AG04449 (cell line): ENCODE measurements around the gene PAK5.

Experiments
- CTCF ChIA-PET: fragments of 350-600 bp; formaldehyde crosslinking; extraction: SDS; loops from one replicate; lab custom pipeline; 2021; ENCODE audit warnings: antibody characterized with exemption; lab: Yijun Ruan, JAX
- POLR2A ChIA-PET: fragments of 400-600, 350-600 bp; formaldehyde crosslinking; extraction: SDS; loops from one replicate; lab custom pipeline; 2020; ENCODE audit warnings: antibody characterized with exemption, inconsistent platforms; lab: Yijun Ruan, JAX
- DNase-seq: peaks from one replicate; pipeline ENCODE4 v3.0.0-alpha.2; 2010; ENCODE audit warnings: low read depth, low spot score
- H3K4me3 ChIP-seq: 2 replicates; pipeline ENCODE4 v1.5.1; 2011; ENCODE audit warnings: low read depth, mild to moderate bottlenecking, control low read depth, low read length
- TF ChIP-seq, protein P1 (sequence below): IDR thresholded peaks from one replicate; pipeline ENCODE4 v1.5.1; 2011; ENCODE audit warnings: mild to moderate bottlenecking, moderate library complexity, low read length, control low read depth, inconsistent platforms; ENCODE audit not compliant: insufficient read depth; ENCODE audit errors: missing control alignments

The PAK5 gene

DNA sequence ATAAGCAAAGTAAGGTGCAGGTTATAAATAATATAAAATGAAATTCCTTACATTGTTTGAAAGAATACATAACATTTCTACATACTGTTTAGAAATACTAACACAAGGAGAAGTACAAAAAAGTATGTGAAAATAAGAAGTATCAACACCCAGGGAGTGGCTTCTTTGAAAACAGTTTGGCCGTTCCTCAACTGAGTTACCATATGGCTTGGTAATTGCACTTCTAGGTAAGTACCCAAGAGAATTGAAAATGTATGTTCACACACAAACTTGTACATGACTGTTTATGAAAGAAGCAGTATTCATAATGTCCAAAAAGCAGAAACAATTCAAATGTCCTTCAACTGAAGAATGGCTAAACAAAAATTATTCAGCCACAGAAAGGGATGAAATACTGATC lies 30.7 kb downstream of the PAK5 start:
- POLR2A ChIA-PET, result no interaction called here
- DNase-seq, result no peak
- H3K4me3 ChIP-seq, result no peak overlapping the region
- TF ChIP-seq, protein P1, sequence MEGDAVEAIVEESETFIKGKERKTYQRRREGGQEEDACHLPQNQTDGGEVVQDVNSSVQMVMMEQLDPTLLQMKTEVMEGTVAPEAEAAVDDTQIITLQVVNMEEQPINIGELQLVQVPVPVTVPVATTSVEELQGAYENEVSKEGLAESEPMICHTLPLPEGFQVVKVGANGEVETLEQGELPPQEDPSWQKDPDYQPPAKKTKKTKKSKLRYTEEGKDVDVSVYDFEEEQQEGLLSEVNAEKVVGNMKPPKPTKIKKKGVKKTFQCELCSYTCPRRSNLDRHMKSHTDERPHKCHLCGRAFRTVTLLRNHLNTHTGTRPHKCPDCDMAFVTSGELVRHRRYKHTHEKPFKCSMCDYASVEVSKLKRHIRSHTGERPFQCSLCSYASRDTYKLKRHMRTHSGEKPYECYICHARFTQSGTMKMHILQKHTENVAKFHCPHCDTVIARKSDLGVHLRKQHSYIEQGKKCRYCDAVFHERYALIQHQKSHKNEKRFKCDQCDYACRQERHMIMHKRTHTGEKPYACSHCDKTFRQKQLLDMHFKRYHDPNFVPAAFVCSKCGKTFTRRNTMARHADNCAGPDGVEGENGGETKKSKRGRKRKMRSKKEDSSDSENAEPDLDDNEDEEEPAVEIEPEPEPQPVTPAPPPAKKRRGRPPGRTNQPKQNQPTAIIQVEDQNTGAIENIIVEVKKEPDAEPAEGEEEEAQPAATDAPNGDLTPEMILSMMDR, result no peak
- CTCF ChIA-PET, result no interaction called here

DNA sequence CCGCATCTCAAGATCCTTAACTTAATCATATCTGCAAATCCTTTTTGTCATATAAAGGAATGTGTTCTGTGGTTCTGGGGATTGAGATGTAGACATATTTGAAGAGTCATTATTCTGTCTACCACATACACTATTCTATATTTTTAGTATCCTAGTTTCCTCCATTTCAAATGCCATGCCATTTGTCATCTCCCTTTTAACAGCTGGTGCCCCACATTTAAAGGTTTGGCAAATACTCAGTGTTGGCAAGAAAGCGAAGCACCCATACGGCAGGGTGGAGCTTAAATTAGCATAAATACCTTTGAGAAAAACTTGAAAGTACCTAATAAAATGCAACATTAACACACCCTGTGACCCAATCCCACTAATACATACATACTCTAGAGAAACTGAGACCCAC lies 31.7 kb downstream of the PAK5 start:
- ChIA-PET CTCF (no interaction called here), POLR2A (no interaction called here)
- TF ChIP-seq, protein P1, result no peak
- DNase-seq, result no peak
- no peak overlapping the region for H3K4me3 ChIP-seq

DNA sequence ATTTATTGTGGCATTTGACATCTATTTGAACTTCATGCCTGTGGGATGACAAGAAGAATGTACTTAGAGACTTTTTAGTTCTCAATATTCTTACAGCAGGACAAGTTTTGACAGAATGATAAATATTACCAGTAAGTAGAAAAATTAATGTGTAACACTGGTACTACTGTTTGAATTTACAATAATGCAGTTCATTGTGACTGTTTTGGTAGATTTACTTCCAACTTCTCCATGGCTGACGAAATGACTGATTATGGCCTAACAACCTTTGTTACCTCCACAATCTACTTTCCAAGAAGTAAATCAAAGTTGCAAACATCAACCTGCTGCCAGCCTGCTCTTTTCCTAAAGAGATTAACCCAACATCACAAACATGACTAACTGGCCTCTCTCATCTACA lies 38.5 kb downstream of the PAK5 start:
- ChIA-PET CTCF (no interaction called here), POLR2A (no interaction called here)
- DNase-seq, result no peak
- TF ChIP-seq, protein P1, result no peak
- H3K4me3 ChIP-seq, result no peak overlapping the region

DNA sequence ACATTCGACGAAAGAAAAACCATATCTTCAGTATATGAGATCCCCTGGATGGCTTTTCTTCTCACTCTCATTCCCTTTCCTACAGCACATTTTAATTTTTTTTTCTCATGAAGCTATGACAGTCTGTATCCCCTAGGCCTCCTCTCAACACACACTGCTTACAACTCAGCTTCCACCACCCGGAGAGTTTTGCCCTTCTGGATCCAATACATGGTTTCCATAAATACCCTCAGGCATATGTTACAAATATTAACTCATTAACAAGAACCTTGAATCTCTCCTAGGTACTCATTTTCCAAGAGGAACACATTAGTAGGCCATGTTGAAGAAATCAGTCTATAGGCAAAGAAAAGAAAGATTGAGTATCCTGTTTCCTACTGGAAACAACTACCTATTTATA lies 44.0 kb downstream of the PAK5 start:
- CTCF ChIA-PET, result no interaction called here

DNA sequence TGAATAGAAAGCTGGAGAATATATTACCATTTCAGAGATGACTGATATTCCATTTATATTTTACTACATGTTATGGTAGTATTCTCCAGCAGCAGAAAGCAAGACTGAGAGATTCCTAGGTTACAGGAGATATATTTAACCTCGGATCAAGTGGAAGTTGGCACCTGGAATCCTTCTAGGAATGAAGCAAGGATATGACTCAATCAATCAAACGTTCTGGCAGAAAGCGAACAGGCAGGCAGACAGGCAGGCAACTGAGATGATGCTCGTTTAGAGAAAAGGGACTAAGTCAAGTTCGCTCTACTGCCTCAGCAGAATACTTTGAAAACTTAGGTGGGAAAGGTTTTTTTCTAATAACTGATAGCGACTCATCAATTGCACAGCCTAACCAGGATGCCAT lies 46.2 kb downstream of the PAK5 start:
- TF ChIP-seq, protein P1, result no peak
- ChIA-PET POLR2A (no interaction called here), CTCF (no interaction called here)
- DNase-seq, result no peak
- H3K4me3 ChIP-seq, result no peak overlapping the region

More for the DNA sequence above, 44.0 kb downstream of the PAK5 start:
- no peak overlapping the region for H3K4me3 ChIP-seq
- TF ChIP-seq, protein P1, result no peak
- POLR2A ChIA-PET, result no interaction called here
- DNase-seq, result no peak

DNA sequence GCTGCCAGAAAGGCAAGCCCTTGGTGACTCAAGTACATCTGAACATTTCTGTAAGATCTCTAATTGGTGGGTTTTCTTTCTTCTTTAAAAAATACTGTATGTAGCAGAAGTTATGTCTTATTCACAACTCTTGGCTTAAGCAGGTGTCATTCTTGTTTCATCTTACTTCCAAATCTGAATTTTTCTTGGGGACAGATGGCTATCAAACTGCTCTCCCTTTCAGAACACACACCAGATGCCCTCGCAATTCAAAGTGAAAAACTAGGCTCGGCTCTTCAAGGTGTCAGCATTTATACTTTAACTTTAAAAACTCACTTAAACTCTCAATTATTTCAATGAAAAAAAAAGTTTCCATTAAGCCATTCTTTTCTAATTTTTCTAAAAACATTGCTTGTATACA lies 49.7 kb downstream of the PAK5 start:
- no peak for DNase-seq
- POLR2A ChIA-PET, result no interaction called here
- CTCF ChIA-PET, result no interaction called here
- H3K4me3 ChIP-seq, result no peak overlapping the region
- TF ChIP-seq, protein P1, result no peak
